GM19397 (cell line): ENCODE measurements around the gene DNAH12.
"Not testable (repeated sequence)": the region's sequence is repeated elsewhere in the genome, so short reads cannot be mapped to it uniquely, and the experiment has no call there.

Experiments
- ATAC-seq: cut with Tn5 transposase; IDR thresholded peaks from one replicate; pipeline ENCODE4 v1.9.1; 2021; ENCODE audit warnings: mild to moderate bottlenecking, moderate library complexity; ENCODE audit not compliant: unreplicated experiment

The DNAH12 gene

DNA sequence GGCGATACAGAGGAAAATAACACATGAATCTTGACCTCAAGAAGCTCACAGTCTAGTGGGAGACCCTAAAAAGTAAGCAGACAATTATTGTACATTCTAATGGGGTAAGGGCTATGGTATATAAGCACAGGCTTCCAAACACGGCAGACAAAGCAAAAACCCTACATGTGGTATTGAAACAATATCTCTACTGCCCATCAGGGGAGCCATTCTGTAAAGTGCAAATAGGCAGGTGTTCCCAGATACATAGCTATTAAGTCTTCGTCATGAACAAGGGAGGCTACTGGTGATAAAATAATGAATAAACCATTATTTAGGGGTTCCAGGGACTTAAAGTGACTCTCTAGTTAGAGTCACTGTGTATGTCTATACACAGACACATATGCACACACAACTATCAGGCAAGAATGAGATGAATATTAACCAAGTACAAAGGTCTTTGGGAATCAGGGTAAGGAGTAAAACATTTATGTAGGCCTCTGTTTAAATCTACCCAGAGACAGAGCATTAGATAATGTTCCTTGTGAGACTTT lies 213.0 kb downstream of the DNAH12 start:
- ATAC-seq: no peak

DNA sequence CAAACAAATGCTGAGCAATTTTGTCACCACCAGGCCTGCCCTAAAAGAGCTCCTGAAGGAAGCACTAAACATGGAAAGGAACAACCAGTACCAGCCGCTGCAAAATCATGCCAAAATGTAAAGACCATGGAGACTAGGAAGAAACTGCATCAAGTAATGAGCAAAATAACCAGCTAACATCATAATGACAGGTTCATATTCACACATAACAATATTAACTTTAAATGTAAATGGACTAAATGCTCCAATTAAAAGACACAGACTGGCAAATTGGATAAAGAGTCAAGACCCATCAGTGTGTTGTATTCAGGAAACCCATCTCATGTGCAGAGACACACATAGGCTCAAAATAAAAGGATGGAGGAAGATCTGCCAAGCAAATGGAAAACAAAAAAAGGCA lies 217.6 kb downstream of the DNAH12 start:
- ATAC-seq: not testable (repeated sequence)

GRCh38 chr3:57314204-57314603 lies 229.9 kb downstream of the DNAH12 start:
- no peak for ATAC-seq

DNA sequence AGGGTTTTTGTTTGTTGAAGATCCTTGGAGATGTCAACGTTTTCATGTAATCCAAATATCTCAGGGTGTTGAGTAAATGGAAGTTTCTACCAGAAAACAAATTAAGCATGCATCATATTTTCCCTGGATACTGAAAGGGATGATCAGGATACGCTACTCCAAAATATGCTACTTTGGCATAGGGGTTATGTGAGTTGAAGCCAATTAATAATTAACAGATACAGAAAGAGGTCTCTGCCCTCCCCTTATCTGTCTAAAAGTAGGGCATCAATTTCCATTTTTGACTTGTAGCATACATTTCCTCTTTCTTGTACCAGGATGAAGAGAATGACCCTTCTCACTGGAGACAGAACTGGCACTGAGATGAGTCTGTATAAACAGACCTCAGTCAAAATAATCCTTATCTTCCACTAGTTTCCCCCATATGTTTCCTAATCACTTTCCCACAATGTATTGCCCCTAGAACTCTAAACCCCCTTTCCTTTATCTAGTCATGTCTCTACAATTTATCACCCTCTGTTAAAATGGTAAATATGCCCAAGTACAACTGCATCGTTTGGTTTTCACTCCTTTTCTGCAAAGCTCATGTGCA lies 234.3 kb downstream of the DNAH12 start:
- ATAC-seq: no peak

DNA sequence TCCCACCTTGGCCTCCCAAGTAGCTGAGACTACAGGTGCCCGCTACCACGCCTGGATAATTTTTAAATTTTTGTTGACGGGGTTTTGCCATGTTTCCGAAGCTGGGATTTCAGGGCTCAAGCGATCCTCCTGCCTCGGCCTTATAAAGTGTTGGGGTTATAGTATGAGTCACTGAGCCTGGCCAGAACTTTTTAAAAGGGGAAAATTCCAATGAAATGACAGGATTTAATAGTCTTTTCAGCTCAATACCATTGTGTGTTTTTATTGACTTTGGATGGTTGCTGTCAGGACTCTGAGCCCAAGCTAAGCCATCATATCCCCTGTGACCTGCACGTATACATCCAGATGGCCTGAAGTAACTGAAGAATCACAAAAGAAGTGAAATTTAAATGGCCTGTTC lies 240.6 kb downstream of the DNAH12 start:
- not testable (repeated sequence) for ATAC-seq

DNA sequence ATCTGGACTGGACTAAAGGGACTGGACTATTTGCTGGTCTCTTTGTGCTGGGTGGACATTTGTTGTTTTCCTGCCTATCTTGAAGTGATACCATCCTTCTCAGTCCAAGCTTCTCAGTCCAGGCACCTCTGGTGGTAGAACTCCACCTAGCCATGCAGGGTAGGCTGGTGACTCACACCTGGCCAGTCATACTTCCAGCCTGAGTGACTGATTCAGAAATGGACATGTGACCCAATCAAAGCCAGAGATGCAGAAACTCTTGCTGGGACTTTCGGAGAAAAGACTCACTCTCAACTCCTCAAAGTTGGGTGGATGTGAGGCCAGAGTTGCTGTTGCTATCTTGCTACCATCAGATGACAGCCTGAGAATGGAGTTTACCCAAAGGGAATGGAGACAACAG lies 246.1 kb downstream of the DNAH12 start:
- no peak for ATAC-seq

- no peak for ATAC-seq
Observed at GRCh38 chr3:57292897-57293526, 251.1 kb downstream of the DNAH12 start.

- ATAC-seq: no peak
Observed at GRCh38 chr3:57292159-57292896, 251.8 kb downstream of the DNAH12 start, which contains the start of gene ASB14. Gene ASB14, minus strand, starts transcription at chr3:57292685. Its CDS starts 652 bp downstream, at chr3:57292033.

GRCh38 chr3:57288403-57288802 lies 255.7 kb downstream of the DNAH12 start:
- no peak for ATAC-seq

DNA sequence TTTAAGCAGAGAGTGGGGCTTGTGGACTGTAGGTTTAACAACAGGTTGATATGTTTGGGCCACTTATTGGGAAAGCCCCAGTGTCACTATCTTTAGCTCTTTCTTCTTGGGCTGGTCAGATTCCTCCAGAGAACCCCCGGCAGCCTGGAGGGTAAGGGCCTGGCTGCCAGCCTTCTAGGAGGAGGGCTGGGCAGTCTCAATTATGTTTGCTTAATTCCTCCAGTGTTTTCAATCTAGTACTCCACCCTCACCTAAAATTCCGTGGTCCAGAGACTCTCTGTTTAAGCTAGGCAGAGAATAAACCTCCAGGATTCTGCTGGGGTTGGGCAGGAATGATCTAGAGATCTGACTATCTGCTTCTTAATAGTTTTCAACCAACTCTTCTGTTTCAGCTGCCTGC lies 256.9 kb downstream of the DNAH12 start:
- ATAC-seq: no peak

GRCh38 chr3:57283334-57283733 lies 260.8 kb downstream of the DNAH12 start:
- no peak for ATAC-seq

GRCh38 chr3:57281715-57282114 lies 262.4 kb downstream of the DNAH12 start:
- ATAC-seq: no peak

DNA sequence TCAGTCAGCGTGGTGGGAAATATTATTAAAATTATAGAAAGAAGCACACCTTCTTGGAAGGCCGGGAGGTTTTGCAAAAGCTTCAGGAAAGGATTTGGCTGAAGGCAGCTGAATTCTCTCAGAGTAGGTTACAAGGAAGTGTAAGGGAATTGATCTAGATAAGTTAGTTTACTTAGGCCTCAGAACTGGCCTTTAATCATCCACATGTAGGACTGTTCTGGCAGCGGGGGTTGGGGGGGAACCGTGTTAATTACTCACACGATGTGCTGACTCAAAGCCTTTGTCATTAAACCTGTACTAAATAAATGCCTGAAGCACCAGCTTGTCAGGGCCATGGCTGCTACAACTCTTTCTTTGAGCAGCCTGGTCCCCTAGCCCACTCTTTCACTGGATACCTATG lies 264.5 kb downstream of the DNAH12 start:
- ATAC-seq: no peak

DNA sequence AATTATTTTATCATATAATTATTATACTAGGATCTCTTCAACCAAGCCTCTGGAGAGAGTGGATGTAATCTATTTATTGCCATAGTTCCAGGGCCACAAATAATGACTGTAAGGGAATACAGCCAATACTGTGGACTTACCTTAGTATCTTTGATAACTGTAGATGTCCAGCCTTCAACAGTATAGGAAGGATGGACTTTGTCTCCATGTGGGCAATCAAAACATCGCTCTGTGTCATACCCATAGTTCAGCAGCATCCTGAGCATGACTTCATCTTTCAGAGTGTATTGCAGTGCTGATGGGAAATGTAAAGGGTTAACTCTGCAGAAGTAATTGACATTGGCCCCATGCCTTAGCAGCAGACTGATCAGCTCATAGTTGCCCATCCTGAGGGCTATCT lies 265.9 kb downstream of the DNAH12 start:
- ATAC-seq: no peak

DNA sequence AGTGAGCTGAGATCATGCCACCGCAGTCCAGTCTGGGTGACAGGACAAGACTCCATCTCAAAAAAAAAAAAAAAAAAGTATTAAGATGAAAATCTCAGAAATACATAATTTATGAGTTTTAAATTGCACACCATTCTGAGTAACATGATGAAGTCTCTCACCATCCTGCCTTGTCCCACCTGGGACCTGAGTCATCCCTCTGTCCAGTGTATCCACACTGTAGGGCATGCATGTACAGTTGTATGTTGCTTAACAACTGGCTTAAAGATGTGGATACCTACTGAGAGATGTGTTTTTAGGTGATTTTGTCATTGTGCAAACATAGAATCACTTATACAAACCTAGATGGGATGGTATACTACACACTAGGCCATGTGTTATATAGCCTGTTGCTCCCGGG lies 268.8 kb downstream of the DNAH12 start:
- ATAC-seq: no peak

GRCh38 chr3:57274845-57275244 lies 269.3 kb downstream of the DNAH12 start:
- no peak for ATAC-seq

DNA sequence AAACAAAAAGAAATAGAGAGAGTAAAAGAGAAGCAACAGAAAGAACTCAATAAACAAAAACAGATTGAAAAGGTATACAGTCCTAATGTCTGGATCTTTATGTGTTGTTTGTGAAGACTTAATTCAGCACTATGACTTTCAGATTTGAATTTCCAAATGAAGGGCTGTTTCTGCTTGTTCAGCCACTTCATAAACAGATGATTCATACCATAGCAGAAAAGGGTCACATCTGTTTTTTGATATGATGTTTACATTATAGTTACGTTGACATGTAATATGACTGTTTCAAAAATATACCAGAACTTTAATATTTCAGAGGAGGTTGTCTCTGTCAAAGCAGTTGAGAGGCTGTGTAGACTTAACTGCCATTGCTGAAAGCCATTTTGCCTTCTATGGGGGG lies 275.7 kb downstream of the DNAH12 start:
- ATAC-seq: no peak

DNA sequence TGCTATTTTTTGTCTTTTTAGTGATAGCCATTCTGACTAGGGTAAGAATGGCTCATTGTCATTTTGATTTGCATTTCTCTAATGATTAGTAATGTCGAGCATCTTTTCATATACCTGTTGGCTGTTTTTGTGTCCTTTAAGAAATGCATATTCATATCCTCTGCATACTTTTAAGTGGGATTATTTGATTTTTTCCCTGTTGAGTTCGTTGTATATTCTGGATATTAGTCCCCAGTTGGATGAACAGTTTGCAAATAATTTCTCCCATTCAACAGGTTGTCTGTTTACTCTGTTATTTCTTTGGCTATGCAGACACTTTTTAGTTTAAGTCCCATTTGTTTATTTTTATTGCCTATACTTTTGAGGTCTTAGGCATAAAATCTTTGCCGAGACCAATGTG lies 282.2 kb downstream of the DNAH12 start:
- no peak for ATAC-seq

- ATAC-seq: no peak
Observed at GRCh38 chr3:57261119-57261518, 283.0 kb downstream of the DNAH12 start.

- no peak for ATAC-seq
Observed at GRCh38 chr3:57257678-57258077, 286.5 kb downstream of the DNAH12 start.

GRCh38 chr3:57256844-57257243 lies 287.3 kb downstream of the DNAH12 start:
- ATAC-seq: no peak

DNA sequence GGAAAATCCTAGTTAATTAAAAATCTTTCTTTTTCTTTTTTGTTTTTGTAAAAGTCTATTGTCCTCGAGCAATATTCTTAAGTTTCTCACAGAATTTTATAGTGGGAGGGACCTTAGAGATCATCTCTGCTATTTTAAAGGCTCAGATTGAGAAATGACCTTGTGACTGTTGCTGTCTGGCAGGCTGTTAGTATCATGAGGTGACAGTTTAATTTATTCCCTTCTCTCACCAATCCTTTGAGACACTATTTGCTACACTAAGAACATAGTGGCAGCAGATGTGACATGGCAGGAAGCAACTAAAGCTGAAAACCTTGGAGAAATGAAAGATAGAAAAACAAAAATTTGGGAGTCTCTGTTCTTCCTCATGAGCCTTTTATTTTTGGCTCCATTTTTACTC lies 291.7 kb downstream of the DNAH12 start:
- no peak for ATAC-seq
